CD4-positive, alpha-beta T cell treated with Interleukin-4 for 1 hour (primary cell): Measurements from ENCODE around the gene ASCL5.

ENCODE experiments used
- DNase-seq, 2 donors: peaks; one replicate each; pipeline ENCODE4 v3.0.0-alpha.2; 2020 to 2022

Gene ASCL5

GRCh38 chr1:201134405-201134804, 7.4 kb upstream of the ASCL5 start:
- no peak for DNase-seq

GRCh38 chr1:201131398-201131797, 4.4 kb upstream of the ASCL5 start:
- no peak for DNase-seq

DNA sequence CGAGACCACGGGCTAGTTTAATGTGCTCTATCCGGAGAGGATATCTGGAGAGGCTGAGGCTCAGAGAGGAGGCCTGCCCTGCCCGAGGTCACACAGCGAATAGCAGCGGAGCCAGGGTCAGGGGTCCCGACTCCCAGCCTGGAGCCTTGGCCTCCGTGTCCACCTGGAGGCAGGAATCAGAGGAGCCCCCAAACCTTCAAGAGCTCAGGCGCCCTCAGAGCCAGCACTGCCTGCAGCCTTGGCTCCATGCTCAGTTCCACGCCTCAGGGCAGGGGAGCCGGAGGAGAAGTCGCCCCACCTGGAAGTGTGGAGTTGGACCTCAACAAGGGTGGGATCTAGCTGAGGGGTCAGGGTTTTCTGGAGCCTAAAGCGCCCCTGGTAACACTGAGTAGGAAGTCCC, 2.0 kb upstream of the ASCL5 start:
- no peak for DNase-seq

GRCh38 chr1:201128476-201128875, 1.5 kb upstream of the ASCL5 start:
- no peak for DNase-seq

- DNase-seq = no peak
Observed at GRCh38 chr1:201127755-201128455, 921 bp upstream of the ASCL5 start.

DNA sequence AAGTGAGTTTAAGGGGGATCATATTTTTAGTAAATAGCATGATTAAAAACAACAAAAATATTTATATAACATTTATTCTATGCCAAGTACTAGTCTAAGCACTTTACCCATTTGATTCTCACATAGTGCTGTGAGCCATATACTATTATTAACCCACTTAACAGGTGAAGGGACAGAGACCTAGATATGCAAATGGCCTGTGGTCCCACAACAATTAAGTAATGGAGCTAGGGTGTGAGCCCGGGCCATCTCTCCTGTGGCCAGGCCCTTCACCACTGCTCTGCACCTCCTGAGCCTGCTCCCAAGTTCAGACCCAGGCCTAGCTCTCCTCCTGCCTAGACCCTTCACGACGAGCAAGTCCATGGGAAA, 537 bp downstream of the ASCL5 start:
- no peak for DNase-seq

DNA sequence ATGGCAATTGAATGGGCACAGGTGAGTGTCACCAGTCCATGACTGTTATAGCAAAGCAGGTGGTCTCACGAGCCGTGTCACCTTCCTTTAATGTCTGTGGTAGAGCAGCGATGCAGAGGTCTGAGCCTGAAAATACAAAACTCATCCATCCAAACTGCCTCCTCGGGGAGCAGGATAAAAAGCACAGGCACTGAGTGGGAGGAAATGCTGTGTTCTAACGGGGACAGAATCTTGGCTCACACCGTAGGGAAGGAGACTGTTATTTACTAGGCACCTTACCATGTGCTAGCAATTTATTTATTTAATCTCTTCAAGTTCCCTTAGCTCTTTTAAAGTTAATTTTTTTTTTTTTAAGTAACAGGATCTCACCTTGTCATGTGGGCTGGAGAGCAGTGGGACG, 1.2 kb downstream of the ASCL5 start:
- no peak for DNase-seq

DNA sequence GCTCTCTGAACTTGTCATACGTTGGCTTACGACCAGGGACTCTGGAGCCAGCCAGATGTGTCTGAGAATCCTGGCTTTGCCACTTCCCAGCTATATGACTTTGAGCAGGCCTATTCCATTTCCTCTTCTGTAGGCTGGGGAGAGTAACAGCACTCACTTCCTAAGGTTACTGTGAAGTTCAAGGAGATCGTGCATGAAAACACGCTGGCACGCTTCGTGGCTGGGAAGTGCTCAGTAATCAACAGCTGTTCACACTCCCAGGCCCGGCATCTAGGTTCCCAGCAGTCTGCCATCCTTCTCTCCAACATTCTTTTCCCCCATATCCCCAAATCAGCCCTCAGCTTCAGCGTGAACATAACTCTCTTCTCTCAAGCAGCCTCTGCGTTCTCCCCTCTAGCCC, 2.0 kb downstream of the ASCL5 start:
- no peak for DNase-seq

GRCh38 chr1:201123866-201124265, 3.1 kb downstream of the ASCL5 start:
- no peak for DNase-seq

- no peak for DNase-seq
Observed at GRCh38 chr1:201122321-201122957, 4.5 kb downstream of the ASCL5 start.

- peak; percentile 43 to 55 for DNase-seq
Observed at GRCh38 chr1:201119206-201120197, 7.5 kb downstream of the ASCL5 start.

GRCh38 chr1:201116091-201116490, 10.9 kb downstream of the ASCL5 start:
- DNase-seq = no peak

DNA sequence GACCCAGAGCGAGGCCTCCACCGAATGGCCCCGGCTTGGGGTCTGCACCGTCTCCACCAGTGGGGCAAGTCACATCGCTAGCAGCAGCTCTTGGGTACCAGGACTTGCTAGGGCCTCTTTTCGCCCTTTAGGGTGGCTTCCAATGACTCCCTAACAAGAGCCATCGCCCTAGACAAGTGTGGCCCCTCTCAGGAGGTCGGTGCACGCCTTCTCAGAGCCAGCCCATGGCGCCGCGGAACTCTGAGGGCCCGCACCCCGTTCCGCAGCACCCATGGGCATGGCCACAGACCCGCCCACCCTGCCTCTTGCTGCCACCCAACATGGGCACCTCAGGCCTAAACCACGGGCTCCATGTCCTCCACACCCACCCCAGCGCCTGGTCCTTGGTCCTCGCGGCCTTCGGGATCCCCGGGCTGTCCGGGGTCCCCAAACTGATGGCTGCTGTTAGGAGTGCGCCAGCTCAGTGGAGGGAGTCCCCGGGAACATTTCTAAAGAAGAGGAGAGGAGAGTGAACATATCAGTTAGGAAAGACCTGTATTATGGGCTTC, 11.5 kb downstream of the ASCL5 start:
- no peak for DNase-seq

DNA sequence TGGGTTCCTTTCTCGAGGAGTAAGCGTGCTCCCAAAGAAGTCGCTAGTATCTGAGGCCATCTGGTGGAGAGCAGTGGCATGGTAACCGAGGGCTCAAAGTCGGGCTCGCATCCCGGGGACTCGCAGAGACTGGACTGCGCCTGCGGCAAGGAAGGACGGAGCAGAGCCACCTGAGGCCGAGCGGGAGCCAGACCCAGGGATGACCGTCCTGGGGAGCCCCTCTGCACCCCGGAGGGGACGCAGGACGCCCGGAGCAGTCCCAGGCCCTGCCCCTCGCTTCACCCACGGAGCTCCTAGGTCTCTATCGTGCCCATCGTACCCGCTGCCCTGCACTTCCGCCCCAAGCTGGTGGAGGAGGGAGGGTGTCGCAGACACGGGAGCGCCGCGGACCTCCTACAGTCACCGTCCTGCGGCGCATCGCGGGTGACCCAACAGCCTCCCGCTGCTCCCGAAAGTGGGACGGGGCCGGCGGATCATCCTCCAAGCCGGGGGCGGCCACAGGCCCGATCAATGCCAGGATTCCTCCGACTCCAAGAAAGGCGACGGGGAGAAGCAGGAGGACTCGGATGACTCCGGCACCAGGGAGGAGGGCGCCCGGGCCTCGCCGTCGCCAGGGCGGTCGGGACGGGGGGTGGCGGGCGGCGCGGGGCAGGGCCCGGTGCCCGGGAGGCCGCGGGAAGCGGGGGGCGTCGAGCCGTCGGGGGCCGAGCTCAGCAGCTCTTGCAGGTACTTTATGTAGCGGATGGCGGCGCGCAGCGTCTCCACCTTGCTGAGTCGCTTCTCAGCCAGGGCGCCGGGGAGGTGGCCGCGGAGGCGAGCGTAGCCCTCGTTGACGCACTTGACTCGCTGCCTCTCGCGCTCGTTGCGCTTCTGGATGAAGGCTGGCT, 12.5 kb downstream of the ASCL5 start:
- DNase-seq = peak; percentile 70 to 78

GRCh38 chr1:201113451-201114244, 13.3 kb downstream of the ASCL5 start:
- no peak for DNase-seq

DNA sequence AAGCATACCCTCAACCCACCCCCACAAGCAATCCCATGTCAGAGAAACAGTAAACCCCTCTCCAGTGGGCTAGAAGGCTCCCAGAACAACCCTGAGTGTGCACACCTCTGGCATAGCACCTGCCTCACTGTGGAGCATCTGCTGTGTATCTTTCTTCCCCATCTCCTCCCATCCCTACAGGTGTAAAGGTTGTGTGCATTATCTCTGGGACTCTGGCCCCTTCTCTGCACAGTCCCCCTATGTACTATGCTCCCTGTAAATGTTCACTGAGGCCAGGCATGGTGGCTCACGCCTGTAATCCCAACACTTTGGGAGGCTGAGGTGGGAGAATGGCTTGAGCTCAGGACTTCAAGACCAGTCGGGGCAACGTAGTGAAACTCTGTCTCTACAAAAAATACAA, 14.1 kb downstream of the ASCL5 start:
- no peak for DNase-seq

- no peak for DNase-seq
Observed at GRCh38 chr1:201112173-201112731, 14.7 kb downstream of the ASCL5 start, which contains the start of gene CACNA1S. CACNA1S (minus strand) TSS chr1:201112426; CDS start chr1:201112339, 87 bp downstream.

DNA sequence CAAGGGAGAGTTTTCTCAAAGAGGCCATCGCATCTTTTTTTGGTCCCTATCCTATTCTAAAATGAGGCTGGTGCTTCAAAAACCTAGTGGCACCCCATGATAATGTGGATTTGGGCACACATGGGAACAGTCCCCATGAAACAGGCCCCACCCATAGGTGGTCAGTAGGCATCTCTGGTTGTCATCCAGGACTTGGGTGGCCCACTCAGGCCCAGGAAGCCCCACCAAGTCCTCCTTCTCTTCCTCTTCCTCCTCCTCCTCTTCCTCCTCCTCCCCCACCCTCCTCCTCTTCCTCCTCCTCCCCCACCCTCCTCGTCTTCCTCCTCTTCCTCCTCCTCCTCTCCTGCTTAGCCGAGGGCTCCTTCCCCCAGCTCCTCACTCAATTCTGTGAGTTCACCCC, 15.3 kb downstream of the ASCL5 start:
- DNase-seq = no peak

- no peak for DNase-seq
Observed at GRCh38 chr1:201111156-201111555, 15.8 kb downstream of the ASCL5 start.

GRCh38 chr1:201110616-201111015, 16.4 kb downstream of the ASCL5 start:
- DNase-seq = no peak

- no peak for DNase-seq
Observed at GRCh38 chr1:201110138-201110537, 16.8 kb downstream of the ASCL5 start.
